K562 (cell line): ENCODE measurements around the gene GPATCH4. TPM values are rescaled to one million over a fixed set of nuclear protein-coding genes. Genes with fewer than 3 reads are reported as not detected.

Experiments used
- GTF2F1 ChIP-seq: IDR thresholded peaks from 2 replicates; pipeline ENCODE4 v1.6.1; 2011; ENCODE audit warnings: low read depth, low read length, improper control_type of control experiment
- HNRNPUL1 ChIP-seq: fragments of 200-400 bp; formaldehyde crosslinking; IDR thresholded peaks from 2 replicates; pipeline ENCODE4 v1.6.1; 2017; ENCODE audit warnings: low read length
- IRF9 ChIP-seq: fragments of 450-650 bp; IDR thresholded peaks from 2 replicates; pipeline ENCODE4 v1.6.1; 2016; ENCODE audit warnings: missing biosample characterization, missing genetic modification characterization
- PHTF2 ChIP-seq: fragments of 250-450 bp; sonication (Bioruptor Pico); IDR thresholded peaks from 2 replicates; pipeline ENCODE4 v1.5.0; 2021; ENCODE audit warnings: mild to moderate bottlenecking
- REST ChIP-seq, 2 experiments: fragments of 450-650 bp; formaldehyde crosslinking in 1 of 2; IDR thresholded peaks; 2 replicates each; pipeline versions ENCODE4 v1.4.0 to v1.6.1; 2014 to 2020; ENCODE audit warnings: mild to moderate bottlenecking in 2 of 2, borderline replicate concordance in 1 of 2, low read depth in 1 of 2
- SETDB1 ChIP-seq: IDR thresholded peaks from one replicate; pipeline ENCODE4 v1.6.1; 2012; ENCODE audit warnings: low read length, control low read depth, inconsistent platforms
- SMAD4 ChIP-seq: fragments of 250-450 bp; sonication (Bioruptor Pico); conservative IDR thresholded peaks from 2 replicates; pipeline ENCODE4 v1.8.0; 2021; ENCODE audit warnings: inconsistent platforms, mild to moderate bottlenecking, moderate library complexity
- ZBED1 ChIP-seq: IDR thresholded peaks from 2 replicates; pipeline ENCODE4 v1.6.1; 2014
- ZBTB1 ChIP-seq: sonication (generic); formaldehyde crosslinking; IDR thresholded peaks from 2 replicates; pipeline ENCODE4 v1.8.1; 2023; ENCODE audit warnings: missing genetic modification reagents, low read depth, mild to moderate bottlenecking, borderline replicate concordance
- ZBTB8A ChIP-seq: fragments of 450-650 bp; IDR thresholded peaks from 2 replicates; pipeline ENCODE4 v1.6.1; 2018; ENCODE audit warnings: mild to moderate bottlenecking, moderate library complexity; ENCODE audit not compliant: partially characterized antibody
- ZNF12 ChIP-seq: sonication (generic); formaldehyde crosslinking; IDR thresholded peaks from 2 replicates; pipeline ENCODE4 v1.4.0; 2020; ENCODE audit warnings: mild to moderate bottlenecking, missing genetic modification reagents
- ZNF140 ChIP-seq: fragments of 250-450 bp; sonication (Bioruptor Pico); IDR thresholded peaks from 2 replicates; pipeline ENCODE4 v1.8.0; 2021; ENCODE audit warnings: moderate library complexity, mild to moderate bottlenecking, inconsistent platforms
- ZNF354B ChIP-seq: fragments of 250-450 bp; sonication (Bioruptor Pico); IDR thresholded peaks from 2 replicates; pipeline ENCODE4 v1.4.0; 2020
- polyA plus RNA-seq, 8 experiments: library from polyadenylated mRNA; depleted of rRNA in 4 of 8; stranded (reverse) in 5 of 8; unstranded in 3 of 8; fragments of >200 nt; fragmentation: Nextera tagmentation in 2 of 8; fragmentation: Illumina TruSeq in 1 of 8; extraction: Ambion mirVana in 2 of 8; extraction: Trizol in 1 of 8; gene quantifications; 2 replicates each; pipeline versions ENCODE4 v1.2.1 to v1.2.3, GENCODE V29; 2011 to 2014; ENCODE audit warnings: inconsistent platforms in 1 of 8, missing spikeins in 1 of 8
- total RNA-seq, 7 experiments: library from RNA; depleted of rRNA in 6 of 7; stranded (reverse); fragments of >200 nt in 6 of 7; fragmentation: Illumina TruSeq in 2 of 7; extraction: Trizol in 2 of 7; gene quantifications; 2 replicates each; pipeline versions ENCODE4 v1.2.1 to v1.2.3, GENCODE V29; 2011 to 2021; ENCODE audit warnings: low replicate concordance in 1 of 7
- TF ChIP-seq, protein P1 (sequence below): sonication (generic); formaldehyde crosslinking; IDR thresholded peaks from 2 replicates; pipeline ENCODE4 v1.8.1; 2023; ENCODE audit warnings: mild to moderate bottlenecking, missing genetic modification reagents
- TF ChIP-seq, protein P2 (sequence below): fragments of 250-450 bp; sonication (Bioruptor Pico); IDR thresholded peaks from 2 replicates; pipeline ENCODE4 v1.5.0; 2022; ENCODE audit warnings: mild to moderate bottlenecking

GPATCH4 gene
- total and polyA plus RNA-seq, 9 of the 15 experiments (the other 6 are each of a cell fraction or from before 2014, with no cell fraction given), result 43.7 to 105 (median 76.5) TPM

- TF ChIP-seq REST (IDR thresholded peaks at IDR 0.05; ENCODE audit: borderline replicate concordance) (peak; percentile 11; the same call in 1 of the 2 replicates), REST (CRISPR knock-in tag; IDR thresholded peaks at IDR 0.05; ENCODE audit: low read depth) (no peak), IRF9 (tag) (no peak), ZBTB1 (no peak), ZNF140 (CRISPR knock-in tag) (no peak), GTF2F1 (no peak), SMAD4 (peak; percentile 88), ZBTB8A (no peak), SETDB1 (no peak), ZBED1 (no peak), ZNF12 (CRISPR knock-in tag) (no peak), PHTF2 (CRISPR knock-in tag) (no peak), ZNF354B (CRISPR knock-in tag) (no peak), HNRNPUL1 (no peak)
- TF ChIP-seq, protein P1, sequence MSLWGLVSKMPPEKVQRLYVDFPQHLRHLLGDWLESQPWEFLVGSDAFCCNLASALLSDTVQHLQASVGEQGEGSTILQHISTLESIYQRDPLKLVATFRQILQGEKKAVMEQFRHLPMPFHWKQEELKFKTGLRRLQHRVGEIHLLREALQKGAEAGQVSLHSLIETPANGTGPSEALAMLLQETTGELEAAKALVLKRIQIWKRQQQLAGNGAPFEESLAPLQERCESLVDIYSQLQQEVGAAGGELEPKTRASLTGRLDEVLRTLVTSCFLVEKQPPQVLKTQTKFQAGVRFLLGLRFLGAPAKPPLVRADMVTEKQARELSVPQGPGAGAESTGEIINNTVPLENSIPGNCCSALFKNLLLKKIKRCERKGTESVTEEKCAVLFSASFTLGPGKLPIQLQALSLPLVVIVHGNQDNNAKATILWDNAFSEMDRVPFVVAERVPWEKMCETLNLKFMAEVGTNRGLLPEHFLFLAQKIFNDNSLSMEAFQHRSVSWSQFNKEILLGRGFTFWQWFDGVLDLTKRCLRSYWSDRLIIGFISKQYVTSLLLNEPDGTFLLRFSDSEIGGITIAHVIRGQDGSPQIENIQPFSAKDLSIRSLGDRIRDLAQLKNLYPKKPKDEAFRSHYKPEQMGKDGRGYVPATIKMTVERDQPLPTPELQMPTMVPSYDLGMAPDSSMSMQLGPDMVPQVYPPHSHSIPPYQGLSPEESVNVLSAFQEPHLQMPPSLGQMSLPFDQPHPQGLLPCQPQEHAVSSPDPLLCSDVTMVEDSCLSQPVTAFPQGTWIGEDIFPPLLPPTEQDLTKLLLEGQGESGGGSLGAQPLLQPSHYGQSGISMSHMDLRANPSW (CRISPR knock-in tag), result no peak
- TF ChIP-seq, protein P2, sequence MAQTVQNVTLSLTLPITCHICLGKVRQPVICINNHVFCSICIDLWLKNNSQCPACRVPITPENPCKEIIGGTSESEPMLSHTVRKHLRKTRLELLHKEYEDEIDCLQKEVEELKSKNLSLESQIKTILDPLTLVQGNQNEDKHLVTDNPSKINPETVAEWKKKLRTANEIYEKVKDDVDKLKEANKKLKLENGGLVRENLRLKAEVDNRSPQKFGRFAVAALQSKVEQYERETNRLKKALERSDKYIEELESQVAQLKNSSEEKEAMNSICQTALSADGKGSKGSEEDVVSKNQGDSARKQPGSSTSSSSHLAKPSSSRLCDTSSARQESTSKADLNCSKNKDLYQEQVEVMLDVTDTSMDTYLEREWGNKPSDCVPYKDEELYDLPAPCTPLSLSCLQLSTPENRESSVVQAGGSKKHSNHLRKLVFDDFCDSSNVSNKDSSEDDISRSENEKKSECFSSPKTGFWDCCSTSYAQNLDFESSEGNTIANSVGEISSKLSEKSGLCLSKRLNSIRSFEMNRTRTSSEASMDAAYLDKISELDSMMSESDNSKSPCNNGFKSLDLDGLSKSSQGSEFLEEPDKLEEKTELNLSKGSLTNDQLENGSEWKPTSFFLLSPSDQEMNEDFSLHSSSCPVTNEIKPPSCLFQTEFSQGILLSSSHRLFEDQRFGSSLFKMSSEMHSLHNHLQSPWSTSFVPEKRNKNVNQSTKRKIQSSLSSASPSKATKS, result no peak
Observed at GRCh38 chr1:156616463-156616862, 15.2 kb upstream of the GPATCH4 start (continued).
